Islet precursor cell (in vitro differentiated cells): ENCODE data around the gene PATJ.

ENCODE experiments used
- DNase-seq: peaks from one replicate; pipeline ENCODE4 v3.0.0-alpha.2; 2018

Gene PATJ

DNA sequence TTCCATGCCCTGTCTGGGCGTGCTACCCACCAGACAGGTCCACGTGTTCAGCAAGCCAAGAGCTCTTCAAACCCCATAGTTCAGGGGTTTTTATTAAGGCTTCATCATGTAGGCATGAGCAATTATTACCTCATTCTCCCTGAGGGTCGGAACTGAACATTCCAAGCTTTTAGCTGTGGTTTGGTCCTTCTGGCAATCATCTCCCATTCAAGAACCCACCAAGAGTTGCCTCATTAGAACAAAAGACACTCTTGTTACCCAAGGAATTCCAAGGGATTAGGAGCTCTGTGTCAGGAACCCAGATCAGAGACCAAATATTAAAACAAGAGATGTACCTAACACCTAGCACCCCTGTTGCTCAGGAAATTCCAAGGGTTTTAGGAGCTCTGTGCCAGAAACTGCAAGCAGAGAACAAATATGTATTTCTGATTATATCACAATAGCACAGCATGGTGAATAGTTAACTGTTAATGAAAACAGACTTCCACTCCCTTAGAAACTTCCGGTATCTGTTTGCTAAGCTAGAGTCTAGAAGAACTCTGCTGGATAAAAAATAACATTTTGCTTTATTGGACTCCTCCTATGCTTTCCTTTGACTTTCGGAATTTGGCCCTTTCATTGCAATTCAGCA is 251.2 kb downstream of the PATJ start:
- peak; percentile 75 for DNase-seq

DNA sequence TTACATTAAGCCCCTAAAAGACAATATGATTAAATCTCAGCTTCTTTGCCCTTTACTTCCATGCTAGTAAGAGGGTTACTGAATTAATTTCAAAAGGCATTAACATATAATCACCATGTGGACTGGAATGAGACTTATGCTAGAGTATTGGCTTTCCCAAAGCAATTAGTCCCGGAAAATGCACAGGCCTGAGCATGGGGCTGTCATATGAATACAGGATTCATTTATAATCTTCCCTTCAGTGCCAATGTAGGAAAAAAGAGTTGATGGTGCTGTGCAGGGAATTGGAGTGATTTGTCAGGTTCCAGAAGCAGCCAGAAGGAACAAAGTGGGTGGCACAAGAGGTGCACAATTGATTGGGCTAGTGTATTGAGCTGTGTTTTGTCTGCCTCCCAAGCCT is 253.4 kb downstream of the PATJ start:
- DNase-seq: no peak

GRCh38 chr1:61997123-61997522 is 254.8 kb downstream of the PATJ start:
- DNase-seq: no peak

- DNase-seq: no peak
These were observed 261.5 kb downstream of the PATJ start for GRCh38 chr1:62003777-62004176.

- DNase-seq: no peak
These were observed 264.4 kb downstream of the PATJ start for GRCh38 chr1:62006690-62007089.

- DNase-seq: no peak
These were observed 268.7 kb downstream of the PATJ start for GRCh38 chr1:62011006-62011405.

GRCh38 chr1:62012095-62012494 is 269.8 kb downstream of the PATJ start:
- no peak for DNase-seq

DNA sequence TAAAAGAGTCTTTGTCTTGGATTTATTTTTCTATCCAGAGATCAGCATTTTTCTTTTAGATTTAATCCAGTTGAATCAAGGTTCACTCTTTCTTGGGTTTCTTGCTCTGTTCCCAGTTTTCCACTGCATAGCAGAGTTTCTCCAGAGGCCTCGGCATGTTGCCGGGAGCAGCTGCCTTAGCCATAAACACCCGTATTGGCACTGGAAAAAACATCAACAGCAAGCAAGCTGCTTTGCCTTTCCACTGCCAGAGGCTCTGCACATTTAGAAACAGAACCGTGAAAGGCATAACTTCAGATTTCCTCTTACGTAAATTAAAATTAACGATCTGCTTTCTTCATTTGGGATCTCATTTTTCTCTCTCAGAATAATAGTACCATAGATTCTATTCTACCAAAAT is 270.6 kb downstream of the PATJ start:
- DNase-seq: no peak

GRCh38 chr1:62013264-62013663 is 271.0 kb downstream of the PATJ start:
- no peak for DNase-seq

GRCh38 chr1:62022382-62022983 is 280.2 kb downstream of the PATJ start:
- no peak for DNase-seq

DNA sequence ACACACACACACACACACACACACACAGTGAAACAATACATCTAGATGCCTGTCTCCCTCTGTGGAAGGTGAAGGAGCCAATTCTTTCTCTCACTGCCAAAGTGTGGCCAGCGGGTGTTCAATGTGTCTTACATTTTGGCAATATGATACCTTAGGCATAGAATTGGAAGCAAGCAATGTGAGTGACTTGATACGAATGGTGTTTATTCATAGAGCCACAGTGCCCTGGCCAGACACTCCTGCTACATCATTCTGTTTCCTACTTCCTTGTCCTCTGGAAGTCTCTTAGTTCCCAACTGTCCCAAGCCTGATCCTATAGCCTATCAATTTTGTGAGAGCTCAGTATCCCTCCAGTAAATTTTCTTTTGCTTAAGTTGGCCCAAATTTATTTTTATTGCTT is 282.4 kb downstream of the PATJ start:
- no peak for DNase-seq

- no peak for DNase-seq
These were observed 282.9 kb downstream of the PATJ start for GRCh38 chr1:62025154-62025553.

- DNase-seq: no peak
These were observed 283.6 kb downstream of the PATJ start for GRCh38 chr1:62025892-62026291.

GRCh38 chr1:62029704-62030103 is 287.4 kb downstream of the PATJ start:
- no peak for DNase-seq

DNA sequence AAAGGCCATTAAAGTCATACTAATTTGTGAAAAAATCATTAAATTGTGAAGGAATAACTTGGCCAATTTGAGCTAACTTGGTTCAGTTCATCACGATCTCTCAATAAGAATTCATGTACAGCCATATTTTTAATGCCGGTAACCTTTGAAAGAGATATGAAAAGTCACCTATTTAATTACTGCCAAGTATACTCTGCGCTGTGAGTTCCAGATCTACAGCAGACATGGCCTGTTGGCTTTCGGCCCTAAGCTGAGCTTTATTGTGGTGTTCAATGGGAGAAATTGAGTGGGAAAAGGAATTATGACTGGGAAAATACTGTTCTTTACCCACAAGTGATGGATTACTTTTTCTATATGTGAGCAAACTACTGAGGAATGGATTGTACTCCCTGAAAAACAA is 292.5 kb downstream of the PATJ start:
- no peak for DNase-seq

- no peak for DNase-seq
These were observed 295.0 kb downstream of the PATJ start for GRCh38 chr1:62037274-62037673.

- DNase-seq: no peak
These were observed 296.5 kb downstream of the PATJ start for GRCh38 chr1:62038594-62039284.

GRCh38 chr1:62040450-62040849 is 298.2 kb downstream of the PATJ start:
- DNase-seq: no peak

- no peak for DNase-seq
These were observed 298.7 kb downstream of the PATJ start for GRCh38 chr1:62040973-62041372.

- DNase-seq: no peak
These were observed 300.9 kb downstream of the PATJ start for GRCh38 chr1:62043154-62043553.

GRCh38 chr1:62045574-62045973 is 303.3 kb downstream of the PATJ start:
- no peak for DNase-seq

DNA sequence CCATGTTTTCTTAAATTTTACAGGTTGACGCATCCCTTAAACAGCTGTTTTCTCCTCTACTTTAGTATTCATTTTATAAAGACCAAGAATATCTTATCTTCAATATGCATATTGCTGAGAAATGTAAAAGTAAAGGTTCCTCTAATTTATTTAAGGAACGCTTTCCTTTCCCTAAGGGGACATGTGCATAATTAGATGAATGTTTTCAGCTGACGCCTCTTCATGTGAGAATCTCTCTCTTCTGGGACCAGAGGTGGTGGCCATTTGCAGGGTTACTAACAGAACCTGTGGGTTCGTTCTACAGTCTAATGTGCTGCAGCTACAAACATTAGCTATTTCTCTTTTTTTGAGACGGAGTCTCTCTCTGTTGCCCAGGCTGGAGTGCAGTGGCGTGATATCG is 304.6 kb downstream of the PATJ start:
- DNase-seq: no peak

GRCh38 chr1:62050165-62050564 is 307.9 kb downstream of the PATJ start:
- no peak for DNase-seq

GRCh38 chr1:62052946-62053345 is 310.7 kb downstream of the PATJ start:
- DNase-seq: no peak

DNA sequence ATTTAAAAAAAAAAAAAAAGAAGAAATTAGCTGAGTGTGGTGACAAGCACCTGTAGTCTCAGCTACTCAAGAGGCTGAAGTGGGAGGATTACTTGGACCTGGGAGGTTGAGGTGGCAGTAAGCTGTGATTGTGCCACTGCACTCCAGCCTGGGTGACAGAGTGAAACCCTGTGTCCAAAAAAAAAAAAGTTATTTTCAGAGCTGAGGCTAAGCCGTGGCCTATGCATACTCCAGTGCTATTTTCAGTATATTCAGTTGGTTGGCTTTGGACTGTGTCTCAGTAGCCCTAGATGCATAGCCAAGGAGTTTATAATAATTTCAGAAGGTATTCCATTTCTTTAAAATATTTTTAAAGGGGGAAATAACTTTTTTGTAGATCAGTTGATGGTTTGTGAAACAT is 311.9 kb downstream of the PATJ start:
- DNase-seq: no peak
